ENCODE data around the gene NHLRC1.
"Not testable (repeated sequence)": the region's sequence is repeated elsewhere in the genome, so short reads cannot be mapped to it uniquely, and the experiment has no call there.

NHLRC1 gene

DNA sequence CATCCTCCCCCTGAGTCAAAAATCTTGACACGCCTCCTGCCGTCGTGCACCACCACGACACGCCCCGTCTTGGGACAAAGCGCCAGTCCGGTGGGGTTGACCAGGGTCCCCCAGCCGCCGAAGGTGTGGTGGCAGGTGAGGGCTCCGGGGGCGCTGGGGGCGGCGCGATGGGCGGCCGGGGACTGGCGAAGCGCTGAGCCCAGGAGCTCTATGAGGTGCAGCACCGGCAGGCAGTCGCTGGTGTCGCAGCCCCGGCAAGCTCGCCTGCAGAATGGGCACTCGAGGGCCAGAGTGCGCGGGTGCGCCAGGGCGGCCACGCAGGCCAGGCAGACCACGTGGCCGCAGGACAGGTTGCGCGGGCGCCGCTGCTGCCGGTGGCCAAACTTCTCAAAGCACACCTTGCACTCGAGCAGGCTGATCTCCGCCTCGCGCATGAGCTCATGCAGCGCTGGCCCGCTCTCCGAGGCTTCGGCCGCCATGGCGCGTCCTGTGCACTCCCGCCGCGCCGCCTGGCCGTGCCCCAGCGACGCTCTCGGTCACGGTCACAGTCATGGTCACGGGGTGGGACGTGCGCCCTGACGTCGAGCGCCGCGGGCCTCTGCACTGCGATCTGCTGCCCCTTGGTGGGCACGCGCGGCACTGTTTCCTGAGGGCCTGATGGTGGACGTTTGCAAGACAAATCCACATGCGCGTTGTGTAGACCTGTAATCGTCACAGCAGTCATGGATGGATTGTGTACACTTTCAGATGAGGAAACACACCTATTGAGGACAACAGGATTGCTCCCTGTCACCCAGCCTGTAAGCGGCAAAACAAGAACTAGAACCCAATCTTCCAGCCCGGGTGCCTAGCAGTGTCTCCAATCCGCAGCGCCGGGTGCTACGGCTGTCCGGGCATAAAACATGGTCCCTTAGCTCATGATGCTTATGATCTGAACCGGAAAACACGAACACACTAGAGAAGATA, at the start of gene NHLRC1:
NHLRC1 (minus strand) TSS at position 550 of the 966 bp plus-strand sequence; CDS start at position 479, 71 bp downstream.
- peak; percentile 41 for DNase-seq (ENCODE audit: low read depth)

DNA sequence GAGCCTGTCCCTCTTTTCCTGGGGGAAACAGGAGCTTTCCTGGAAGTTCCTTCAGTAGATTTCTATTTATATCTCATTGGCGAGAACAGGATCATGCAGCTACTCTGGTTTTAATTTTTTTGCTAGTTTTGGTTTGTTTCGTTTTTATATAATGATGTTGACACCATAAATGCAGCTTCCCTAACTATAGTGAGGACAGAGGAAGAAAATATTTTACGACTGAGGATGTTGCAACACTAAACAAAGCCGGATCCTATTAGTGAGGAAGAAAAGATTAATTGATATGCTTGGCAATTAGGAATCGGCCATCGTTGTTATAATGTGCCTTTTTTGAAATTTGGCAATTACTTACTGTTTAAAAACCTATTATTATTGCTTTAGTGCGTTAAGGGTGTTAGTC, 49.4 kb upstream of the NHLRC1 start:
- no peak for DNase-seq (ENCODE audit: low read depth)

DNA sequence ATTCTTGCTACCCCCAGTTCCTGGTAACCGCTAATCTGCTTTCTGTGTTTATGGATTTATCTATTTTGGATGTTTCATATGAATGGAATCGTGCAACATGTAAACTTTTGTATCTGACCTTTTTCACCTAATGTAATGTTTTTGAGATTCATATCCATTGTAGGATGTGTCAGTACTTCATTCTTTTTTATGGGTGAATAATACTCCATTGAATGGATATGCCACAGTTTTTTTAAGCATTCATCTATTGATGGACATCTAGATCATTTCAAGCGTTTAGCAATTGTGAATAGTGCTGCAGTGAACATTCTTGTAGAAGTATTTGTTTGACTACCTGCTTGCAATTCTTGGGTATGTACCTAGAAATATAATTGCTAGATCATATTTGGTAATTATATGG, 45.8 kb upstream of the NHLRC1 start:
- no peak for DNase-seq (ENCODE audit: low read depth)

DNA sequence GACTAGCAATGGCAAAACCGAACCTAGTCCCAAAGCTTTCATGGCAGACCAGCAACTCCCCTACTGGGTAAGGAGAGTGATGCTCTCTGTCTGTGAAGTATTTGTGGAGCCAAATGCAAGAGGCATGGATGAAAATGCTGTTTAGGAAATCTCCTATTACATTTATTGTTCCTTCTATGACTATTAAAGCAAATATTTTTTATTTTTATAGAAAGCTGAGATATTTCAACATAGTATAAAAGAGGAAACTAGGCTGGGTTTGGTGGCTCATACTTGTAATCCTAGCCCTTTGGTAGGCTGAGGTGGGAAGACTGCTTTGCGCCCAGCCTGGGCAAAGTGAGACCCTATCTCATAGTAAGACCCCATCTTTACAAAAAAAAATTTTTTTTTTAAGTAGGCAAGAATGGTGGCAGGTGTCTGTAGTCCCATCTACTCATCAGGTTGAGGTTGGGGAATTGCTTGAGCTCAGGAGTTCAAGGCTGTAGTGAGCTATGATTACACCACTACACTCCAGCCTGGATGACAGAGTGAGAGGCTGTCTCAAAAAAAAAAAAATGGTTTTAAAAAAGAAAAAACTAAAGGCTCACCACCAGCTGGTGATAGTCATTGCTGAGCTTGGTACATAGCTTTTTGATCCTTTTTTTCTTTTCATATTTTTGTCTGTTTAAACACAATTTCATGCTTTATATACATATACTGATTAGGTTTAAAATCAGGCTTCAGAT, 44.0 kb upstream of the NHLRC1 start:
- DNase-seq (ENCODE audit: low read depth): no peak

DNA sequence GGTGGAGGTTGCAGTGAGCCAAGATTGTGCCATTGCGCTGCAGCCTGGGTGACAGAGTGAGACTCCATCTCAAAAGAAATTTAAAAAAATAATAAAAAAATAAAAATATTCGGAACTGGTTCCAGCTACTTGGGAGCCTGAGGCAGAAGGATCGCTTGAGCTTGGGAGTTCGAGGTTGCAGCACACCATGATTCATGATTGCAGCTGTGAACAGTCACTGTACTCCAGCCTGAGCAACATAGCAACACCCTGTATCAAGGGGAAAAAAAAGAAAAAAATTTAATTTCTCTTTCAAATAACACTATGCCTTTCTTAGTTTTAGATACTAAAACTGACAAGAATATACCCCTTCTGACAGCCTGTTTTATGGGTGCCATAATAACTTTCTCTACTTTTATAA, 43.3 kb upstream of the NHLRC1 start:
- DNase-seq (ENCODE audit: low read depth): no peak

DNA sequence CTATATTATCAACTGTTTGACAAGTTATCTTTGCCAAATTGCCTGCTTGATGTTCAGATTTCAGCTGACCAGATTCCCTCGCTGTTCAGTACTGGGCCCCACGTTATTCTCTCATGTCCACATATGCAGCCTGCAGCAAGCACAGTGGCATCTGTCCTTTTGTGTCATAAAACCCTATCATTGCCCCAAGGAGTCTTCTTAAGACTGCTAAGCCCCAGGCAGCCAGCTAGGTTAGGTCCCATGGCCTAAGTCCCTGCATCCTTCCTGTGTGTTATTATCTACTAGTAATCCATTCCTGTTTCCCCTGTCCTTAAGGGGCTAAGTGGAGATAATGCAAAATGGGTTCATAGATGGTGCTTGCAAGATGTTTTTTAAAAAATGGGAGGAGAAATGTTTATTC, 39.9 kb upstream of the NHLRC1 start:
- no peak for DNase-seq (ENCODE audit: low read depth)

DNA sequence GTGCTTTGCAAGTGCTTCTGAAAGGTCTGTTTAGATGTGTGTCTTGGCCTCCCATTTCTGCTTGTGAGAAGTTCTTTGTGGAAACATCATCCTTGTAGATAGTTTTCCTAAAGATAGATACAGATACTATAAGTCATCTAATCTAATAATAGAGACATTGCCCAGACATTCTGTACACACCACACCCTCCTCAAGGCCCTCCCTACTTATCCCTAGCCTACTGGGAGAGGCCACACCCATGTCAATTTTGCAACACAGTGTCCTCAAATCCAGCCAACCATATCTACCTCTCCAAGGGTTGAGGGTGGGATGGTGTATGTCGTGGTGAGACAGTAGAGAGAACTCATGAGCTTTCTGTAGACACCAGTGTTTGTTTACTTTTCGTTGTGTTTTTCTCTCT, 39.0 kb upstream of the NHLRC1 start:
- DNase-seq (ENCODE audit: low read depth): no peak

DNA sequence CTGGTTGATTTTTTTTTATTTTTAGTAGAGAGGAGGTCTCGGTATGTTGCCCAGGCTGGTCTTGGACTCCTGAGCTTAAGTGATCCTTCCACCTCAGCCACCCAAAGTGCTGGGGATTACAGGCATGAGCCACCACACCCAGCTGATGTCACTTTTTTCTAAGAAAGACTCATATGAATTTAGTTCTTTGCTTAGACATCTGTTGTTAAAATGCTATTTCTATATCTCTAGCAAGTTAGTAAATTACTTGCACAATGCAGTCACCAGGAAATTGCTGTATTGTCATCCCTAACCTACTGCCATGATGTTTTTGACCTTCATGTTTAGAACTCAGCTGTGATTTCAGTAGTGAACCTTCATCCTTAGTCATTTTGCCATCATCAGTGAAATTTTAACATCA, 38.4 kb upstream of the NHLRC1 start:
- DNase-seq (ENCODE audit: low read depth): no peak

DNA sequence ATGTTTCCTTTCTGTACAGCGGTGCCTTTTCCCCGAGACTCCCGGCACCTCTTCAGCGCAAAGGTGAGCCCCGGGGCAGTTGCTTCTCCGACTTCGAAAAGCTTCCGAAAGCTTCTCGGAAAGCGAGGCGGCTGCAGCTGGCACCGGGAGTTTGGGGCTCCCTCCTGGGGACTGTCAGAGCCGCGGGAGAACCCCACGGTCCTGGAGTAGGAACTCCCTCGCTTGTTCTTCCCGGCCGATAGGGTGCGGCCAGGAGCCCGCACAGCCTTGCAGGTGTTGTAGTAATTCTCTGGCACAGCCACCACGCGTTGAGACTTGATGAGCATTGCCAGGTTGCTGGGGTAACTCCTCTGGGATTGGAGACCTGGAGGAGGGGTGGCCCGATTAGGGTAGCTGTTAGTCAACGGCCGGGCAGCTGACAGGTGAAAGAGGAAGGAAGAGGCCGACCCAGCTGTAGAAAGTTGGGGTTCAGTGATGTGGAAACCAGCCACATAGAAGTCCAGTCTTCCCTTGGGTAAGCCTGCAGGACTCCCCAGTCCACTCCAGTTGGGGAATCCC, 33.5 kb upstream of the NHLRC1 start:
- DNase-seq (ENCODE audit: low read depth): no peak

DNA sequence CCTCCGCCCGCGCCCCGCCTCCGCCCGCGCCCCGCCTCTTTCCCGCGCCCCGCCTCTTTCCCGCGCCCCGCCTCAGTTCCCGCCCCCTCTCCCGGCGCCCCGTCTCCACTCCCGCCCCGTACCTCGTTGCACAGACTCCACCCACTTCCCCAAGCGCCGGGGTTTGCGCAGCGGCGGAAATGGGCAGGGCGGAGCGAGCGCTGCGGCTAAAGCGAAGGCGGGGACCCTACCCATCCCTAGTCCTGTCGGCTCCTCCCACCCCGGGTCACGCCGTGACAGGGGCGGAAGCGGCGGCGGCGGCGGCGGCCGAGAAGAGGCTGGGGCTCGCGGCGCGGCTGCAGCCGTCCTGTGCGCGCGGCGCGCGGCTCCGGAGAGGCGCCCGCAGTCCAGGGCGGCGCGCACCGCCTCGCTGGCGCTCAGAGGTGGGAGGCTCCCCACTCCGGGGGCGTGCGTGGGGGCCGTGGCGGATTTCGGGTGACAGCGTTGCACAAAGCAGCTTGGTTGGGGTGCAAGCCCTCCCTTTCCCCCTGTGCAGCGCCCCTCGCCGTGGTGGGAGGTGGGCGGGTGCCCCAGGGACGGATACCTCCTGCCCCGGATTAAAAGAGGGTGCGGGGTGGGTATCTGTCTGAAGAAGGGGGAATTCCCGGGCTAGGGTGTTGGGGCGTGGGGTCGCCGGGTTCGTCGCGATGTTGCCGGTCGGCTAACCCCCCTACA, 32.8 kb upstream of the NHLRC1 start, which contains the start of gene KDM1B:
KDM1B (plus strand) TSS at position 273 of the 714 bp plus-strand sequence. CDS start 4,474 bp downstream, outside the sequence.
- DNase-seq (ENCODE audit: low read depth): peak; percentile 87

DNA sequence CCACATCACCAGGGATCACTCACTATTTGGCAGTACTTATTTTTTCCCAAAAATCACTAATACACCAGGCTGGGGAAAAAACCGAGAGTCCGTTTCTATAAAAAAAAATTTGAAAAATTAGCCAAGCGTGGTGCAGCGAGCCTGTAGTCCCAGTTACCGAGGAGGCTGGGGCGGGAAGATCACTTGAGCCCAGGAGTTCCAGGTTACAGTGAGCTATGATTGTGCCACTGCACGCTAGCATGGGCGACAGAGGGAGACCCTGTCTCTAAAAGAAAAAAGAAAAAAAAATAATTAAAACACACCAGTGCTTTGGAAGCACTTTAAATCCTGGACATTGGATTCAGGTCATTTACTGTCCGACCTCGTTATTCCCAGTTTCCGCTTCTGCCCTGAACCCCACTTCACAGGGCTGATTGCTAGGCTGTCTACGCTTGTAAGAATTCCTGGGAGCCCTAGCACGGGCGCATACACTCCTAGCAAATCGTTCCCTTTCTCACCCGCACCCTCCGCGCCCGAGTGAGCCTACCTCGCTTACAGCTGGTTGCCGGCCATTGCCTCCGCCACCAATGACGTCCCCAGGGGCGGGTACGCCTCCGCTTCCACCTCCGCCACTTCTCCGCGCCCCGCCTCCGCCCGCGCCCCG, 32.2 kb upstream of the NHLRC1 start, which contains the start of gene TPMT:
TPMT (minus strand) TSS at position 571 of the 643 bp plus-strand sequence. CDS start 5,950 bp downstream, outside the sequence.
- no peak for DNase-seq (ENCODE audit: low read depth)

DNA sequence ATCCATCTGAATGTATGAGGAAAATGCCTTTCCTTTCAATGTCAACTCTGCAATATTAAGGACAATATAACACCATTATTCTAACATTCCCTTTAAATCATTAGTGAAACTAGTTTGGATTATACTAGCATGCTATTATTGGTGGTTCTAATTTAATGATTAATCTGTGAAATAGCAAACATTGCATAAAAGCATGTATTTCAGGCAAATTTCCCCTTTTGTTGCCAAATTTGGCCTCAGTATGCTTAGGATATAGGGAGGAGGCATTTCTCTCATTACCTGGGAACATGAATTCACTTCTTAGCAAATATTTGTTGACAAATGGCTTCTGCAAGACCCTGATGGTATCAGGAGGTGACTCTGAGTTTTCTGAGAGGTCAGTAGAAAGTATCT, 30.8 kb upstream of the NHLRC1 start:
- no peak for DNase-seq (ENCODE audit: low read depth)

DNA sequence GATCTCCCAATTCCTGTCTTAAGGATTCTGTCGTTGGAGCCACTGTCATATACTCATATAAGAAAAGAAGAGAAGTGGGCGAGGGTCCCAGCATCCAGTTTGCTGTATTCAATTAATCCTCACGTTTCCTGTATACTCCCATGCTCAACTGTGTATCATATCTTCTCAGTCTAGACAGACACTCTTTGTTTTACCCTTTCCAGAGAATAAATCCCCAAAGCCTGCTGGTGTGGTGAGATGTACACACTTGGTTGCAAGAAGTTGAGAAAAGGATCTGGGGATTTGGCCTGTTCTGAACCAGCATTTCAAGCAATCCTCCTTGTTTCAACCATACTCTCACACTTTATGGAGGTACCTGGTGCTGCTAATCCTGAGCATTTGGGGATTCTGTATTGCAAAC, 29.3 kb upstream of the NHLRC1 start:
- no peak for DNase-seq (ENCODE audit: low read depth)

DNA sequence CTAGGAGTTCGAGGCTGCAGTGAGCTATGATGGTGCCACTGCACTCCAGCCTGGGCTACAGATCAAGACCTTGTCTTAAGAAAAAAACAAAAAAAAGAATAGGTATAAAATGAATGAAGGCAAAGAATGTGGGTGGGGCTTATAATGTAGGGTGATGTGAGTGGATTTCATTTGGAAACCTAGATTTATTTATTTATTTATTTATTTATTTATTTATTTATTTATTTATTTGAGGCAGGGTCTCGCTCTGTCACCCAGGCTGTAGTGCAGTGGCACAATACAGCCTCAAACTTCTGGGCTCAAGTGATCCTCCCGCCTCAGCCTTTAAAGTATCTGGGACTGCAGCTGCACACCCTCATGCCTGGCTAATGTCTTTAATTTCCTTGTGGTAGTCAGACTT, 28.9 kb upstream of the NHLRC1 start:
- not testable (repeated sequence) for DNase-seq (ENCODE audit: low read depth)

DNA sequence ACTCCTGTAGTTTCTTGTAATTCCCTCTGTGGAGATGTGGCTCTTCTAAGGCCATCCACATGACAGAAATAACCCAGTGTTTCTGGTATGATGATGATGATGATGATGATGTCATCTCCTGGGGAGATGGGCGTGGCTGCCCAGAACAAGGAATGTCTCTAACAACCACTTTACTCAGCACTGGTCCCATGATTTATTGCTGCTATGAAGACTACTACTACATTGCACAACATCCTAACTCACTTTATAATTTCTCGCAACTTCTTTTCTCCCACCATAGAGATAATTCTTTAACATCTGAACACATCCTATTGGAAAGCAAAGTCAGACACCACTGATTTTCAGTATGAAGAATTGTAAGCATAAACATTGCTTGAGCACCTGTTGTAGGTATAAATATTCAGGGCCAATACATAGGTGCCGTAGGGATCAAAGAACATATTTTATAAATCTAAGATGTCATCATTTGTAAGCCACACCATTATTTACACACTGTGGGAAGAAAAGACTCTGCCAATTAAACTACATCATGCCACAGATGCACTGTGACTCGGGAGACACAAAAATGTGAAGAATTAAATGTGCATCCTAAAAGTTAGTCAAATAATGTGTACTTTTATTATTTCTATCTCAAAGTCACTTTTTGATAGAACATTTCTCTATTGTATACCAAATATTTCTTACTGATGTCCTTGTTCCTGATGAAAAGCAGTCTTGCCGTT, 26.0 kb upstream of the NHLRC1 start:
- DNase-seq (ENCODE audit: low read depth): peak; percentile 62

DNA sequence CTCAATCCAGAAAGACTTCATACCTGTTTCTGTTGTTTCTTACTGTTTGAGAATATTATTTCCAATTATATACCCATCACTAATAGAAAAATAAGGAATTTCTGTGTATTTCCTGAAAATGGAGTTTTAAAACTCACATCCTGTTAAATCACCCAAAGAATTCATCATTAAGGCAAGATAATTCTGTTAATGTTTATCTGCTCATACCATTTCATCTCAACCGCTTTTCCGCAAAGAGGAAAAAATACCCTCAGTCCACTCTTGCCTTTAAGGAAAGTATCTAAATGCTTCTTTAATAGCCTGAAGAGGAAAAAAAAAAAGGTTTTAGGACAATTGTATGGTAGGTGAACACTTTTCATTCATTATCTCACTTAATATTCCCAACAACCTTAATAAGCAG, 25.1 kb upstream of the NHLRC1 start:
- DNase-seq (ENCODE audit: low read depth): no peak

DNA sequence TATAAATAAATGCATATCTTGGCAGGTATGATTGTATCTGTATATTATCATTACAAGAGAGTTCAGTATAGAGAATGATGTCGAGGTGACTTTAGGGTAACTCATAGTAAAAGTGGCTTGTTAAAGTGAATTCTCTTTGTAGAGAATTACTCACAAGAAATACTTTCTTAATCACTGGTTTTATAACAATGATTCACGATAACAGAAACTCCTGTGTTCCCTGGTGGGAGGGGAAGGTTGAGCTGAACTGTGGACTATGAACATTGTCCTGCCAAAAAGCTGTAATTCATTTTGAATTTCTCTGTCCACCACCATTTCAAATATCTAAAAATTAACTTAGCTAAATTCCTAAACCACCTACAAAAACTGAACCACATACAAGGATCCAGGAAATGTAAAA, 24.7 kb upstream of the NHLRC1 start:
- no peak for DNase-seq (ENCODE audit: low read depth)

DNA sequence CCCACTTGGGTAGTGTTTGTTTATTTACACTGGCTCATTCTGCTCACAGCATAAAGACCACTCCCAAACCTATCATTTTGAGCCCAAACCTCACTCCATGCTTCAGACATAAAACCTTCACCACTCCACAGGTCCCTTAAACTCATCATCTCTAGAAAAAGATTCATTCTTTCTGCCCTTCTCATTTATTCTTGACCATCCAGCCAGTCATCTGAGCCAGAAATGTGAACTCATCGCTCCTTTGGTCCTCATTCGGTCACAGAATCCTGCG, 20.0 kb upstream of the NHLRC1 start:
- no peak for DNase-seq (ENCODE audit: low read depth)

DNA sequence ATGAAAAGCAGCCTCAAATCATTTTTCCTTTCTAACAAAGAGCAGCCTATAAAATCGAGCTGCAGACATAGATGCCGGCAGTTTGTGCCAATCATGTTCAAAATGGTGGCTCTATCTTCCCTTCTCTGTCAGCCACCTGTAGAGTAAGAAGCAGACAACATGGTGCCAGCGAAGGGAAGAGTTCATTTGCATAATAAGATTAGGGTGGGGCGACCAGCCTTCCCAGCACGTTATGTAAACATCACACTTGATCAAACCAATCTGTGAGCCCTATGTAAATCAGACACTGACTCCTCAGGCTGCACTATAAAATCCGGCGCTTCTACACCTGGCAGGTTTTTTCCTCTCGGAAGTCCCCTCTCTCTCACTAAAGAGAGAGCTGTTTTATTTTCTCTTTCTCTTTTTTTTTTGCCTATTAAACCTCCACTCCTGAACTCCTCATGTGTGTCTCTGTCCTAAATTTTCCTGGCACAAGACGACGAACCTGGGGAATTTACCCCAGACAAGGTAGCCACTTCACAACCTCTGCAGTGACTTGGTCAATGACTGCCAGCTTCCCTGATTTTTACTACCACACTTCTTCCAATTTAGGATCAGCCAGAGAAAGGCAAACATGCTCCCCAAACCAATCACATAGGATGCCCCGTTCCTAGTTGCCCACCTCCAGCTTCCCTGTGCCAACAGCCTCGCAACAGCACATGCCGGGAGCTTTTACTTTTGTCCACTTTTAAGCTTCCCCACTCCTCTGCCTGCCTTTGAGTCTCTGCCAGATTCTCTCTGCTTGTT, 19.5 kb upstream of the NHLRC1 start:
- DNase-seq (ENCODE audit: low read depth): no peak

DNA sequence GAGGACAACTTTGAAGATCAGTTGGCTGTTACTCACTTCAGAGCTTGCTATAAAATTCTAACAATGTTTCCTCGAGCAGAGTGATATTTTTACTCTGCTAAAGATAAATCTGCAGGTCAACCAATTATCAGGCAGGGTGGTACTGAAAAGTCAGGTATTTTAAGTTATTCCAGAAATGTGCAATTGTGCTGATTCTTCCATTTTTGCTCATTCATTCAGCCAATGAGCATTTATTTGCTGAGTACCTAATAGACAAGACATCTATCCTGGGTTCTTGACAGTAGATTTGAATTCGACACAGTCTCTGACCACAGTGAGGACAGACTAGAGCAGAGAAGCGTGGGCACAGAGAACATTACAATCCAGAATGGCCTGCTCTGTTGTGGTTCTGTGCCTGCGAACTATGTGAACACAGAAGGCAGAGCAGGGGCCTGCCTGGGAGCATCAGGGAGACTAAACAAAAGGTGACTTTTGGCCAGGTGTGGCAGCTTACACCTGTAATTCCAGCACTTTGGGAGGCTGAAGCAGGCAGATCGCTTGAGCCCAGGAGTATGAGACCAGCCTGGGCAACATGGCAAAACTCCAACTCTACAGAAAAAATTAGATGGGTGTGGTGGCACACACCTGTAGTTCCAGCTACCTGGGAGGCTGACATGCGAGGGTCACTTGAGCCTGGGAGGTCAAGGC, 17.6 kb upstream of the NHLRC1 start:
- DNase-seq (ENCODE audit: low read depth): no peak

Measured in non-pigmented ciliary epithelial cell (primary cell).